ENCODE measurements around the gene NUTM2F.
"Not testable (repeated sequence)": the region's sequence is repeated elsewhere in the genome, so short reads cannot be mapped to it uniquely, and the experiment has no call there.

- TF ChIP-seq CTCF (IDR thresholded peaks at IDR 0.05; ENCODE audit: poor library complexity); EZH2 (IDR thresholded peaks at IDR 0.05; ENCODE audit: borderline replicate concordance): not testable (repeated sequence)
Observed at GRCh38 chr9:94348754-94349153, 20.3 kb upstream of the NUTM2F start.

Data from hepatocyte (in vitro differentiated cells).